HG02623 (cell line): ENCODE measurements around the gene GRIK2.

Experiments used
- ATAC-seq: cut with Tn5 transposase; IDR thresholded peaks from one replicate; pipeline ENCODE4 v1.9.1; 2021; ENCODE audit warnings: moderate library complexity; ENCODE audit not compliant: unreplicated experiment

The GRIK2 gene

GRCh38 chr6:101454106-101454676 is 60.7 kb downstream of the GRIK2 start:
- no peak for ATAC-seq

GRCh38 chr6:101458336-101458735 is 64.8 kb downstream of the GRIK2 start:
- ATAC-seq, result no peak

GRCh38 chr6:101458826-101459225 is 65.3 kb downstream of the GRIK2 start:
- ATAC-seq, result no peak

- no peak for ATAC-seq
Observed at GRCh38 chr6:101462576-101462975, 69.1 kb downstream of the GRIK2 start.

- ATAC-seq, result no peak
Observed at GRCh38 chr6:101465863-101466262, 72.4 kb downstream of the GRIK2 start.

DNA sequence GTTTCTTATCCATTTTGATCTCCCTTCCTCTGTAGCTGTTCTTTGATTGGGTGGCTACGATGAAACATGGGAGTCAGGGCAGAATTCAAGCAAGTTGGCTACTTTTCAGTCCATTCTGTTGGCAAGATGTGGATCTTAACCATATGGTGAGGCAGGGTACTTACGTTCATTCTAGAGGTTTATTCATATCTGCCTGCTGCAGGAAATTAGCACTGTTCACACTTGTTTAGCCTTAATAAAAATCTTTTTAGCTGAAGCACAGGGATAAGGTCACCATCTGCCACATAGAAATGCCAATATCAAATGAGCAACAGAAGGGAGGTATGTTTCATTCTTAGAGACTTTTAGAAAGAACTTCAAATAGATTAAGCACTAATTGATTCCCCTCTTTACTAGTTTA is 83.9 kb downstream of the GRIK2 start:
- ATAC-seq, result no peak

DNA sequence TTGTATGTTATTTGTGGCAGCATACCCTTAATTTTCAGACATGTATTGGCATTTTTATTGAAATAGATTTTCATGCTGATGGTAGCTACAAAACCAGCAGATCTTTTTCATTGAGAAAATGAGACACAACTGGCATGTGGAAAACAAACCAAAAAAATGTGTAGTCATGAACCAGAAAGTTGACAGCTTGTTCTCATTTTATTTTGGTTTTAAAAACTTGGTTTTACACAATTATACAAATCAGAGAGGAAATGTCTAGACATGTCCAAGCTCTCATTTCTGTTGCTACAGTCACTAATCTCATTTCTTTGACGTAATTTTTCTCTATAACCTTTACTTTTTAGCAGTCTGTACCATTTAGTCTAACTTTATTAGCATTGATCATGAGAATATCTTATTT is 85.4 kb downstream of the GRIK2 start:
- no peak for ATAC-seq

- no peak for ATAC-seq
Observed at GRCh38 chr6:101482606-101483005, 89.1 kb downstream of the GRIK2 start.

GRCh38 chr6:101484781-101485180 is 91.3 kb downstream of the GRIK2 start:
- ATAC-seq, result no peak

DNA sequence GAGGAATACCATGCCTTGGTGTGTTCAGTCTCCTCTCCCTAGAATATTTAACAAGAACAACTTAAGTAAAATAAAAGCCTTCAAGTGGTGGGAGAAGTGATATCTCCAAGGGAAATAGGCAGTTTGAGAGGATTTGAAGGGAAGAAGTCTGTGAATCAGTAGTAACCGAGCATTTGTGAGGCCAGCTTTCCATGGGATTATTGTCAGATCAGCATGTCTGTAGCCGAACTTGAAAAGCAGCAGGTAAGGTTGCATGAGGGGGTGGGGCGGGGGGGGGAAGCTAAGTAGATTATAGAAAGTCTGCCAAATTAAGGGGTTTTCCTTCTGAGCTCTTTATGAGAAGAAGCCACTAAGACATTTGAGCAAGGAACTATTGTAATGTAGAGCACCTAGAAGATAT is 92.6 kb downstream of the GRIK2 start:
- no peak for ATAC-seq

DNA sequence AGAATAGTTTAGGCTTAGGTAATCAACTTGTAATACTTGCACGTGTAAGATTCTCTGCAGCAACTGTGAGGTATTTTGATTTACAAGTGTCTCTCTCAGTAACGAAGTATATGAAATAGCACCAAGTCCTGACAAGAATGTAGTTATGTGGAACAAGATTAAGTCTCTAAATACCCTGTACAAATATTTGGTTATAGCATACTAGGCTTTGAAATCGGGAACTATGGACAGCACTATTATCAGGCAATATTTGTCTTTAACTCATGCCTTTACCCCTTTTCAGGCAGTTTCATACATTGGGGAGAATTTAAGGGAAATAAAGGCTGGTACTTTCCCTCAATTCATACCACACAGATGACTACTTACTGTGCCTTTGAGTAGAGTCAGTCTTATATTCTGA is 93.2 kb downstream of the GRIK2 start:
- ATAC-seq, result no peak

GRCh38 chr6:101489456-101489855 is 95.9 kb downstream of the GRIK2 start:
- no peak for ATAC-seq

GRCh38 chr6:101490857-101491256 is 97.3 kb downstream of the GRIK2 start:
- ATAC-seq, result no peak

GRCh38 chr6:101502818-101503217 is 109.3 kb downstream of the GRIK2 start:
- ATAC-seq, result no peak

DNA sequence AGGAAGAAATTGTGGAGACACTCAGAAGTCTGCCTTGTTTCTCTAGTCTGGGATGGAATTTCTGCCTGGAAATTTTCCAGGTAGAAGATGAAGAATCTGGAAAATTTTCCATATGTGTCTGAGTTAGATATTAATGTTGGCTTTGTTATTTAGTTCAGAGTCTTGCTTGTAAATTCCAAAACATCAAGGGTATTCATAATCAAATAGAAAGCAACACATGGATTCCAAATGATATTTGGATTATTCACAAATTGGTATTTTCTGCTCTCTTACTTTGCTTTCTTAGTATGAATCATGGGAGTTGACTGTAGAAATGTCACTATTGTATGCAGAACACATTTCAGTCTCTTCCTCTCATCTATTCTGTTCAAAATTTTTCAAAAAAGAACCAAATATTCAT is 116.0 kb downstream of the GRIK2 start:
- no peak for ATAC-seq

DNA sequence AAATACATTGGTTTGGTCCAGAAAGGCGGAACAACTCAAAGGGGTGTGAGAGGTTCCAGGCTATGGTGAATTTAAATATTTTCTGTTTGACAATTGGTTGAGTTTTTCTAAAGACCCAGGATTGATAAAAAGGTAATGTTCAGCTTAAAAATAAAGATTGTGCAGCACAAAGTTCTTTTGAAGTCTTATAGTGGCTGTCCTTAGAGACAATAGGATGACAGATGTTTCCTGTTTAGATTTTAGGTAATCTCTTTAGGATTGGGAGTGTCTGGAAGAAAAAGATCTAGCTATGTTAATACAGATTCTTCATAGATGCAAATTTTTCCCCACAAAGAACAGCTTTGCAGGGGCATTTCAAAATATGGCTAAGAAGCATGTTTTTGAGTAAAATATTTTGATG is 119.7 kb downstream of the GRIK2 start:
- ATAC-seq, result no peak

- ATAC-seq, result no peak
Observed at GRCh38 chr6:101516578-101516977, 123.1 kb downstream of the GRIK2 start.

- no peak for ATAC-seq
Observed at GRCh38 chr6:101517632-101518031, 124.1 kb downstream of the GRIK2 start.

GRCh38 chr6:101522254-101522653 is 128.7 kb downstream of the GRIK2 start:
- no peak for ATAC-seq

DNA sequence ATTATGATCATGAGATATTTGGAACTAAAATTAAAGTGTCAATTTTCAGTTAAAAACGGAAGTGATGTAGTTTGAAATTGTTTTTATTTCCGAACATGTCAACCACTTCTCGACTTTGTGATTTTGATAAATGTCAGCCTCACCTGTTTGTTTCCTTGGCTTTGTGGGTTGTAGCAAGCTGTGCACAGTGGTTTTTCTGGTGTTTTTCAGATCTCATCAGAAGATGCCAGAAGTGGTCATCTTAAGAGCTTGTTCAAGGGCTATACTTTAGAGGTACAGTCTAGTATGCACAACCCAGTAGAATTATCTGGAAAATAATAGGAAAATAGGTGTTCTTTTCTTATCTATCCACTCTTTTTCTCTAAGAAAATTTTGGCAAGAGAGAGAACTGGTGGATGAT is 134.0 kb downstream of the GRIK2 start:
- no peak for ATAC-seq

GRCh38 chr6:101528801-101529200 is 135.3 kb downstream of the GRIK2 start:
- ATAC-seq, result no peak

DNA sequence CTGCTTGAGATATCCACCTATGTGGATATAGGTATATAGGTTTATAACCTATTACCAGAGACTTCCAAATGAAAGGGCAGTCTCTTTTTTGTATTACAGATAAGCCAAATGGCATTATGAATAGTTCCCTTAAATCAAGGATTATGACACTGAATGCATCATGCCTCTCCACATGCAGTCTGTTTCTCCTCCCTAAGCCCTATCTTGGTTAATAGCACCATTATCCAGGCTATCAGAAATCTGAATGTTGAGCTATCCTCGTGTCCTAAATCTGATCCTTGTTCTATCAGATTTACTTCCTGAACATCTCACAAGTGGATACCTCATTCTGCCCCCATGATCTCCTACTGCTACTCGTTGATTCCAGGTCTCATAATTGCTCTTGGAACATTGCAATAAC is 138.0 kb downstream of the GRIK2 start:
- ATAC-seq, result no peak

DNA sequence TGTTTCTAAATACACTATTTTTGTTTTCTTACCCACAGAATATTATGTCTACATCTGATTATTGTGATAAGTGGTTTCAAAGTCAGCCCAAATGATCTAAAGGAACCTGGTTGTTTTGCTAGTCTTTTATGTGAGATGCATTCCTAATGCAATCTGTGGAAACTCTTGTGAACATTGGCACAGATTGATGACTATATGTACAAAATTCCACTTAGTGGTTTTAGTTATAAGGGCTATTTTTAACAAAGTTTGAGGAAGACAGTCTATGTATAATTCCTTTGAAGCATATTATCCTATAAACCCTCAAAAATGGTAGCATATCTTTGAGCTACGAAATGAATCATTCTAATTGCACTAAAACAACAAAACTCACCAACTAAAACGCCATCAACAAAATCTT is 140.9 kb downstream of the GRIK2 start:
- no peak for ATAC-seq

- no peak for ATAC-seq
Observed at GRCh38 chr6:101534821-101535220, 141.3 kb downstream of the GRIK2 start.
